CD4-positive, alpha-beta T cell treated with Interleukin-17A for 4 hours (primary cell): ENCODE data around the gene HOGA1.
A peak's percentile ranks its signal among the peaks of the same experiment; 100 is the strongest.
"Not testable (repeated sequence)": the region's sequence is repeated elsewhere in the genome, so short reads cannot be mapped to it uniquely, and the experiment has no call there.

Experiments used
- DNase-seq: peaks from one replicate; pipeline ENCODE4 v3.0.0-alpha.2; 2020; ENCODE audit warnings: mixed read lengths

The HOGA1 gene

GRCh38 chr10:97584060-97584797 lies at the start of gene HOGA1:
HOGA1 (plus strand) TSS chr10:97584389; CDS start chr10:97584704, 315 bp downstream.
- no peak for DNase-seq

DNA sequence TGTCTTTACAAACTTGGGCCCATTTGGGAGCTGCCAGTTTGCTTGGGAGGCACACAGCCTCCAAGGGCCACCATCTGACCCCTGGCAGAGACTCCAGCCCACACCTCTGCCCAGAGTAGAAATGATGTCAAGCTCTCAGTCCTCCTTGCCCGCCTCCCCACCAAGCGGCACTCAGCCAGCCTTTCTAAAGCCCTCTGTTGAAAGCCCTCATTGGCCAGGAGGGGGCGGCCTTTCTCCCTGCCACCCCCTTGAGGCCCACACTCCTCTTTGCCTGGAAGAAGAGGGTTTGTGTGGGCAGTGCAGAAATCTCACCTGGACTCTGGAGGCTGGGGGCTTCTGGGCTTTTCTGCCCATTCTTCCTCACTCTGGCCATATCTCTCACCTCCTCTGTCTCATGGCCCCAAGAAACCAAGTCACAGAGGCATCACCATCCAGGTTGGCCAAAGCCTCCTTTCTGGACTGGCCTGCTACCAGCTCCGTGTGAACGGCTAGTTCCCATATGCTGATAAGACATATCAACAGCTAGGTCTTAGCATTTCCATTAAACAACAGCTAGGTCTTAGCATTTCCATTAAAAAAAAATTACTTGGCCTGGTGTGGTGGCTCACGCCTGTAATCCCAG lies 49.3 kb upstream of the HOGA1 start:
- DNase-seq: peak; percentile 34

- no peak for DNase-seq
Observed at GRCh38 chr10:97537186-97537869, 46.9 kb upstream of the HOGA1 start.

- no peak for DNase-seq
Observed at GRCh38 chr10:97538411-97538810, 45.8 kb upstream of the HOGA1 start.

GRCh38 chr10:97538839-97539238 lies 45.4 kb upstream of the HOGA1 start:
- no peak for DNase-seq

- no peak for DNase-seq
Observed at GRCh38 chr10:97539523-97540200, 44.5 kb upstream of the HOGA1 start.

DNA sequence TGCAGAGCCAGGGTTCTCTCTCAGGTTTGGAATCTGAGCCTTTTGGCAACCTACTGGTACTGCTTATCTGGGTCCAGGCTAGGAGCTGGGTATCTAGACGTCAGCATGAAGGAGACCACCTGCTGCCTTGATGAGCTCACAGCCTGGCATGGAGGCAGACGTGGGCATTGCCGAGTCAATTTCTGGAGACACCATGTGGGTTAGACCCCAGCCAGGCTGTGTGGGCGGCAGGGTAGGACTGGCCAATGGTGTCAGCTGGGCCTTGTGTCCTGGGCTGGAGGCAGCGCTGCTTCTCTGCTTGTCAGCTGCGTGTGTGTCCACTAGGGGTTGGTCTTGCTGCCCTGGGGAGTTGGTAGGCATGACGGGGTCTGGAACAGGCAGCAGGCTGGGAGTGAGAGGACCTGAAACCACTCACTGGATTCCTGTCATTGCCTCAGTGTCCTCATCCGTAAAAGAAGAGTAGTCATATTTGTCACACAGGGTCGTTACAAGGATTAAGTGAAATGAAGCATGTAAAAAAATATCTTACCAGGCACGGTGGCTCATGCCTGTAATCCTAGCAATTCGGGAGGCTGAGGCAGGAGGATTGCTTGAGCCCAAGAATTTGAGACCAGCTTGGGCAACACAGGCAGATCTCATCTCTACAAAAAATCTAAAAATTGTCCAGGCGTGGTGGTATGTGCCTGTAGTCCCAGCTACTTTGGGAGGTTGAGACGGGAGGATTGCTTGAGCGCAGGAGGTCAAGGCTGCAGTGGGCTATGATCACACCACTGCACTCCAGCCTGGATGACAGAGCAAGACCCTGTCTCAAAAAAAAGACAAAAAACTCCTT lies 43.3 kb upstream of the HOGA1 start:
- DNase-seq: no peak

- peak; percentile 35 for DNase-seq
Observed at GRCh38 chr10:97542169-97543024, 41.8 kb upstream of the HOGA1 start.

- peak; percentile 56 for DNase-seq
Observed at GRCh38 chr10:97543025-97543546, 41.1 kb upstream of the HOGA1 start.

GRCh38 chr10:97546456-97547270 lies 37.5 kb upstream of the HOGA1 start:
- no peak for DNase-seq

GRCh38 chr10:97547271-97547600 lies 37.0 kb upstream of the HOGA1 start:
- DNase-seq: no peak

GRCh38 chr10:97547962-97548361 lies 36.2 kb upstream of the HOGA1 start:
- no peak for DNase-seq

GRCh38 chr10:97548828-97549455 lies 35.2 kb upstream of the HOGA1 start:
- no peak for DNase-seq

GRCh38 chr10:97549587-97550322 lies 34.4 kb upstream of the HOGA1 start:
- DNase-seq: no peak

- no peak for DNase-seq
Observed at GRCh38 chr10:97550336-97551149, 33.6 kb upstream of the HOGA1 start.

DNA sequence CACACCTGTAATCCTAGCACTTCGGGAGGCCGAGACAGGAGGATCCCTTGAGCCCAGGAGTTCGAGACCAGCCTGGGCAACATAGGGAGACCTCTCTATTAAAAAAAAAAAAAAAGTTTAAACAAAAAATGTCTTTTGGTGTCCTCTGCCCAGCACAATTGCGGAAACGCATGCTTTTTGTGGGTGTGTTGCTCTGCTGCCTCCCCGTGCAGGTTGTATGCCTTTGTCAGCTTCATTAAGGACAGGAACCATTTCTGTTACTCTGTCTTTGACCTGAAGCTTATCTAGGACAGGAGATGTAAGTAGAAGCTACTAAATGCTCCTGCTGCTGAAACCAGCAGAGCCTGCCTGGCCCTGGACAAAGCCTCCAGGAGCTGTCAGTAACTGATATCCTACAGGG lies 32.9 kb upstream of the HOGA1 start:
- DNase-seq: no peak

DNA sequence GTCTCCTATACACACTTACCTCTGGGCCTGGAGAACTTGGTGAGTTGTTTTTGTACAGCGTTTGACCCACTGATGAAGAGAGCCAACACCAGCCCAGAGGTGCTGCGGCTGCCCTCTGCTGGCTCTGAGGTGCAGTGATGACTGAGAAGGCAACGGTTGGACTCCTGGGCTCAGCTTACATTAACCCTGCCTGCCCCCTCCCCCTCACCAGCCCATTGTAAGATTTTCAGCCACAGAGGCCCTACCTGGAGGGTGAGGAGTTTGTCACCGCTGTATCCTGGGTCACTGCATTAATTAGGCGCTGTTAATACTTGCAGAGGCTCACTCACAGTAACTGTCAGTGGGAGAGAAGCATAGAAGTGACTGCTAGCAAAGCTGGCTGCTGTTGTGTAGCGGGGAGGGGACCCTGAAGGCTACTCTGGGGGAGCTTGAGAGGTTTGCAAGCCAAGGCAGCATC lies 30.6 kb upstream of the HOGA1 start:
- peak; percentile 73 for DNase-seq

DNA sequence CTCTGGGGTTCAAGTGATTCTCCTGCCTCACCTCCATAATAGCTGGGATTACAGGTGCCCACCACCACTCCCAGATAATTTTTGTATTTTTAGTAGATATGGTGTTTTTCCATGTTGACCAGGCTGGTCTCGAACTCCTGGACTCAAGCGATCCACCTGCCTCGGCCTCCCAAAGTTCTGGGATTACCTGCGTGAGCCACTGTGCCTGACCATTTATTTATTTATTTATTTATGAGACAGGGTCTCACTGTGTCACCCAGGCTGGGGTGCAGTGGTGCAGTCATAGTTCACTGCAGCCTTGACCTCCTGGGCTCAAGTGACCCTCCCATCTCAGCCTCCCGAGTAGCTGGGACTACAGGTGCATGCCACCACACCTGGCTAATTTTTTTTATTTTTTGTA lies 29.9 kb upstream of the HOGA1 start:
- DNase-seq: not testable (repeated sequence)
